Fibroblast of lung (primary cell): ENCODE results near the gene TMEM131.

Source experiments
- EZH2 ChIP-seq: IDR thresholded peaks from 2 replicates; pipeline ENCODE4 v1.5.1; 2012; ENCODE audit warnings: low read length, control low read depth, mild to moderate bottlenecking; ENCODE audit errors: missing control alignments
- TF ChIP-seq, protein P1 (sequence below), 2 donors: IDR thresholded peaks in 1 of 2; conservative IDR thresholded peaks in 1 of 2; 1 replicate in 1 of 2; 2 replicates in 1 of 2; pipeline ENCODE4 v1.5.1; 2011 to 2012; ENCODE audit warnings: low read length in 2 of 2, control low read depth in 1 of 2, inconsistent platforms in 1 of 2, low read depth in 1 of 2, mild to moderate bottlenecking in 1 of 2

GRCh38 chr2:97992836-97993825, 2.6 kb downstream of the TMEM131 start:
- TF ChIP-seq, protein P1, sequence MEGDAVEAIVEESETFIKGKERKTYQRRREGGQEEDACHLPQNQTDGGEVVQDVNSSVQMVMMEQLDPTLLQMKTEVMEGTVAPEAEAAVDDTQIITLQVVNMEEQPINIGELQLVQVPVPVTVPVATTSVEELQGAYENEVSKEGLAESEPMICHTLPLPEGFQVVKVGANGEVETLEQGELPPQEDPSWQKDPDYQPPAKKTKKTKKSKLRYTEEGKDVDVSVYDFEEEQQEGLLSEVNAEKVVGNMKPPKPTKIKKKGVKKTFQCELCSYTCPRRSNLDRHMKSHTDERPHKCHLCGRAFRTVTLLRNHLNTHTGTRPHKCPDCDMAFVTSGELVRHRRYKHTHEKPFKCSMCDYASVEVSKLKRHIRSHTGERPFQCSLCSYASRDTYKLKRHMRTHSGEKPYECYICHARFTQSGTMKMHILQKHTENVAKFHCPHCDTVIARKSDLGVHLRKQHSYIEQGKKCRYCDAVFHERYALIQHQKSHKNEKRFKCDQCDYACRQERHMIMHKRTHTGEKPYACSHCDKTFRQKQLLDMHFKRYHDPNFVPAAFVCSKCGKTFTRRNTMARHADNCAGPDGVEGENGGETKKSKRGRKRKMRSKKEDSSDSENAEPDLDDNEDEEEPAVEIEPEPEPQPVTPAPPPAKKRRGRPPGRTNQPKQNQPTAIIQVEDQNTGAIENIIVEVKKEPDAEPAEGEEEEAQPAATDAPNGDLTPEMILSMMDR (conservative IDR thresholded peaks at IDR 0.05 in 1 of 2, IDR thresholded peaks at IDR 0.05 in 1 of 2; ENCODE audit: low read depth in 1 of 2, low read length in 2 of 2) = no peak
- no peak for TF ChIP-seq EZH2
